Testis (tissue), 2 donors: ENCODE data around the gene APCDD1.

ENCODE experiments used
- POLR2A ChIP-seq: fragments of 450-650 bp; IDR thresholded peaks from one replicate; pipeline ENCODE4 v1.6.1; 2017; ENCODE audit warnings: antibody characterized with exemption, mild to moderate bottlenecking, moderate library complexity
- TF ChIP-seq, protein P1 (sequence below), 3 experiments: fragments of 450-650 bp in 2 of 3; fragments of 200-600 bp in 1 of 3; sonication (generic) in 1 of 3; IDR thresholded peaks; one replicate each; pipeline ENCODE4 v1.5.1; 2016 to 2019; ENCODE audit warnings: antibody characterized with exemption in 3 of 3, mild to moderate bottlenecking in 2 of 3, moderate library complexity in 1 of 3

DNA sequence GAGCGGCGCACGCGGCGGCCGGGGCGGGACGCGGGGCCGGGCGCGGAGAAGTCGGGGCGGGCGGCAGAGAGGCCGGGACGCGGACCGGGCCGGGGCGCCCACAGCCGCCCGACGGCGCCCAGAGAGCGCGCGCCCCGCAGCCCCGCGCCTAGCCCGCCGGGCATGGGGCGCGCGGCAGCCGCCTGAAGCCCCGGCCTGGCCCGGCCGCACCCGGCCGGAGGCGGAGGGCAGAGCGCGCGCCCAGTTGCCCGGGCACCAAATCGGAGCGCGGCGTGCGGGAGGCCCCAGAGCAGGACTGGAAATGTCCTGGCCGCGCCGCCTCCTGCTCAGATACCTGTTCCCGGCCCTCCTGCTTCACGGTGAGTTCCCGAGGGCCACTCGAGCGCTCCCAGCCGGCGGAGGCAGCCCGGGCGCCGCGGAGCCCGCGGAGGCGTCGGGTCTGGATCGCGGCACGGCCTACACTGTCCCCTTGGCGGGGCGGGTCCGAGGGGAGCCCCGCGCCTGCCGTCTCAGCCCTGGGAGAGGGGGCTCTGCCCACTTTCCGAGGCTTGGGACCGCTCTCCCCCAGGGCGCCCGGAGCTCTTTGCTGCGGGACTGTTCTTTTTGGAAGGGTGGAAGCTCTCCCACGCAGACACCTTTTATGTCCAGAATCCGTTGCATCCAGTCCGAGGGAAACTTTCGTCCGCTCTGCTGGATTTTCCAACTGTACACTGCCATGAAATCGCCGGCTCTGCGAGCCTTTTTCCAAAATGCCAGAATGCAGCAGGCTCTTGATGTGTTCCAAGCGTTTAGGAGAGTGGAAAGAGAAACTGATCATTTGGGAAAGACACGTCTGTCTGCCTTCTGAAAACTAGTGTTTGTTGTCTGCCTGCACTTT lies 484 bp downstream of the APCDD1 start:
- TF ChIP-seq, protein P1, sequence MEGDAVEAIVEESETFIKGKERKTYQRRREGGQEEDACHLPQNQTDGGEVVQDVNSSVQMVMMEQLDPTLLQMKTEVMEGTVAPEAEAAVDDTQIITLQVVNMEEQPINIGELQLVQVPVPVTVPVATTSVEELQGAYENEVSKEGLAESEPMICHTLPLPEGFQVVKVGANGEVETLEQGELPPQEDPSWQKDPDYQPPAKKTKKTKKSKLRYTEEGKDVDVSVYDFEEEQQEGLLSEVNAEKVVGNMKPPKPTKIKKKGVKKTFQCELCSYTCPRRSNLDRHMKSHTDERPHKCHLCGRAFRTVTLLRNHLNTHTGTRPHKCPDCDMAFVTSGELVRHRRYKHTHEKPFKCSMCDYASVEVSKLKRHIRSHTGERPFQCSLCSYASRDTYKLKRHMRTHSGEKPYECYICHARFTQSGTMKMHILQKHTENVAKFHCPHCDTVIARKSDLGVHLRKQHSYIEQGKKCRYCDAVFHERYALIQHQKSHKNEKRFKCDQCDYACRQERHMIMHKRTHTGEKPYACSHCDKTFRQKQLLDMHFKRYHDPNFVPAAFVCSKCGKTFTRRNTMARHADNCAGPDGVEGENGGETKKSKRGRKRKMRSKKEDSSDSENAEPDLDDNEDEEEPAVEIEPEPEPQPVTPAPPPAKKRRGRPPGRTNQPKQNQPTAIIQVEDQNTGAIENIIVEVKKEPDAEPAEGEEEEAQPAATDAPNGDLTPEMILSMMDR (IDR thresholded peaks at IDR 0.05), result no peak
- TF ChIP-seq POLR2A, result no peak
